HepG2 (cell line): ENCODE measurements around the gene LDLRAD4. TPM values are rescaled to one million over a fixed set of nuclear protein-coding genes. Genes with fewer than 3 reads are reported as not detected.
A peak's percentile ranks its signal among the peaks of the same experiment; 100 is the strongest.

Source experiments
- KAT2B ChIP-seq: fragments of 150-350 bp; IDR thresholded peaks from 2 replicates; pipeline ENCODE4 v1.6.1; 2014; ENCODE audit warnings: low read depth, low read length, borderline replicate concordance
- LCORL ChIP-seq, 2 experiments: fragments of 450-650 bp in 1 of 2; sonication (generic) in 1 of 2; formaldehyde crosslinking in 1 of 2; IDR thresholded peaks; 2 replicates each; pipeline versions ENCODE4 v1.5.0 to v1.6.1; 2017 to 2020; ENCODE audit warnings: antibody characterized with exemption in 1 of 2, missing genetic modification reagents in 1 of 2
- MATR3 ChIP-seq: sonication (generic); formaldehyde crosslinking; IDR thresholded peaks from 2 replicates; pipeline ENCODE4 v1.4.0; 2020; ENCODE audit warnings: missing genetic modification reagents
- NFATC3 ChIP-seq: sonication (generic); formaldehyde crosslinking; IDR thresholded peaks from 2 replicates; pipeline ENCODE4 v1.5.1; 2020; ENCODE audit warnings: mild to moderate bottlenecking, missing genetic modification reagents
- U2AF2 ChIP-seq: fragments of 200-400 bp; formaldehyde crosslinking; IDR thresholded peaks from 2 replicates; pipeline ENCODE4 v1.6.1; 2017; ENCODE audit warnings: low read depth, mild to moderate bottlenecking, low read length
- polyA plus RNA-seq, 8 experiments: library from polyadenylated mRNA; depleted of rRNA in 3 of 8; stranded (reverse) in 7 of 8; unstranded in 1 of 8; fragments of >200 nt; fragmentation: Illumina TruSeq in 4 of 8; extraction: Trizol in 4 of 8; gene quantifications; 2 replicates each; pipeline versions ENCODE4 v1.2.1 to v1.2.3, GENCODE V29; 2011 to 2016; ENCODE audit warnings: low read depth in 4 of 8, missing spikeins in 1 of 8, mixed read lengths in 1 of 8; ENCODE audit not compliant: insufficient read depth in 1 of 8
- total RNA-seq, 5 experiments: library from RNA; depleted of rRNA; stranded (reverse); fragments of >200 nt; fragmentation: Illumina TruSeq; extraction: Trizol; gene quantifications; 2 replicates each; pipeline ENCODE4 v1.2.3, GENCODE V29; 2016; ENCODE audit warnings: low read depth in 1 of 5
- TF ChIP-seq, protein P1 (sequence below): sonication (generic); formaldehyde crosslinking; IDR thresholded peaks from 2 replicates; pipeline ENCODE4 v1.4.0; 2020; ENCODE audit warnings: missing genetic modification reagents, borderline replicate concordance
- TF ChIP-seq, protein P2 (sequence below): sonication (generic); formaldehyde crosslinking; IDR thresholded peaks from 2 replicates; pipeline ENCODE4 v1.5.1; 2020; ENCODE audit warnings: mild to moderate bottlenecking, missing genetic modification reagents, moderate library complexity
- TF ChIP-seq, protein P3 (sequence below): sonication (generic); formaldehyde crosslinking; IDR thresholded peaks from 2 replicates; pipeline ENCODE4 v1.4.0; 2020; ENCODE audit warnings: low read depth, missing genetic modification reagents
- TF ChIP-seq, protein P4 (sequence below): sonication (generic); formaldehyde crosslinking; conservative IDR thresholded peaks from 2 replicates; pipeline ENCODE4 v1.8.0; 2022; ENCODE audit warnings: mild to moderate bottlenecking, moderate library complexity, missing genetic modification reagents

The LDLRAD4 gene
- total and polyA plus RNA-seq, 2 of the 13 experiments (the other 11 are each of a cell fraction or from before 2014, with no cell fraction given) = 13.6 to 20.9 TPM

DNA sequence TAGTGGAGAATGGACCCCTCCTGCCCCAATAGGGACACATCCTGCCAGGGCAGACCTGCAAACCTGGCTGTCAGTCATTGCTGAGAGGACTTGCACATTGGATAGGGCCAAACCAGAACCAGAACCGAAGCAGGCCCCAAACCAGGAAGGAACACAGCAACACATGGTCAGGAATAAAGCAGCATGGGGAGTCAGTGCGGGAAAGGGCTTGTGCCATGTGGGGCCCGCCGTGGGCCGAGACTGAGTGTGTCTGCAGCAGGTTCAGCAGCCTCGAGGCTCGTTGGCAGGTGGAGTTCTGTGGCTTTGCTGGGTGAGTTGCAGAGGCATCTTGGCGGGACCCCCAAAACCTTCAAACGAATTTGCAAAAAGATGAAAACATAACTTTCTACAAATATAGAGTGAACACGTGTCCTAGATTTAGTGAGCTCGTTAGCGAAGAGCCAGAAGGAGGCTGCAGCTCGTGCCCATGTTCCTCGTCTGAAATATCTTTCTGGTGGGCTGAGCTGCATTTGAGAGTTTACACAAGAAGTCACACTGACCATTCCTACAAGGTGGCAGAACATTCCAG lies 44.9 kb upstream of the LDLRAD4 start (continued):
- TF ChIP-seq, protein P1, sequence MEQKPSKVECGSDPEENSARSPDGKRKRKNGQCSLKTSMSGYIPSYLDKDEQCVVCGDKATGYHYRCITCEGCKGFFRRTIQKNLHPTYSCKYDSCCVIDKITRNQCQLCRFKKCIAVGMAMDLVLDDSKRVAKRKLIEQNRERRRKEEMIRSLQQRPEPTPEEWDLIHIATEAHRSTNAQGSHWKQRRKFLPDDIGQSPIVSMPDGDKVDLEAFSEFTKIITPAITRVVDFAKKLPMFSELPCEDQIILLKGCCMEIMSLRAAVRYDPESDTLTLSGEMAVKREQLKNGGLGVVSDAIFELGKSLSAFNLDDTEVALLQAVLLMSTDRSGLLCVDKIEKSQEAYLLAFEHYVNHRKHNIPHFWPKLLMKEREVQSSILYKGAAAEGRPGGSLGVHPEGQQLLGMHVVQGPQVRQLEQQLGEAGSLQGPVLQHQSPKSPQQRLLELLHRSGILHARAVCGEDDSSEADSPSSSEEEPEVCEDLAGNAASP (CRISPR knock-in tag) = no peak
- TF ChIP-seq, protein P2, sequence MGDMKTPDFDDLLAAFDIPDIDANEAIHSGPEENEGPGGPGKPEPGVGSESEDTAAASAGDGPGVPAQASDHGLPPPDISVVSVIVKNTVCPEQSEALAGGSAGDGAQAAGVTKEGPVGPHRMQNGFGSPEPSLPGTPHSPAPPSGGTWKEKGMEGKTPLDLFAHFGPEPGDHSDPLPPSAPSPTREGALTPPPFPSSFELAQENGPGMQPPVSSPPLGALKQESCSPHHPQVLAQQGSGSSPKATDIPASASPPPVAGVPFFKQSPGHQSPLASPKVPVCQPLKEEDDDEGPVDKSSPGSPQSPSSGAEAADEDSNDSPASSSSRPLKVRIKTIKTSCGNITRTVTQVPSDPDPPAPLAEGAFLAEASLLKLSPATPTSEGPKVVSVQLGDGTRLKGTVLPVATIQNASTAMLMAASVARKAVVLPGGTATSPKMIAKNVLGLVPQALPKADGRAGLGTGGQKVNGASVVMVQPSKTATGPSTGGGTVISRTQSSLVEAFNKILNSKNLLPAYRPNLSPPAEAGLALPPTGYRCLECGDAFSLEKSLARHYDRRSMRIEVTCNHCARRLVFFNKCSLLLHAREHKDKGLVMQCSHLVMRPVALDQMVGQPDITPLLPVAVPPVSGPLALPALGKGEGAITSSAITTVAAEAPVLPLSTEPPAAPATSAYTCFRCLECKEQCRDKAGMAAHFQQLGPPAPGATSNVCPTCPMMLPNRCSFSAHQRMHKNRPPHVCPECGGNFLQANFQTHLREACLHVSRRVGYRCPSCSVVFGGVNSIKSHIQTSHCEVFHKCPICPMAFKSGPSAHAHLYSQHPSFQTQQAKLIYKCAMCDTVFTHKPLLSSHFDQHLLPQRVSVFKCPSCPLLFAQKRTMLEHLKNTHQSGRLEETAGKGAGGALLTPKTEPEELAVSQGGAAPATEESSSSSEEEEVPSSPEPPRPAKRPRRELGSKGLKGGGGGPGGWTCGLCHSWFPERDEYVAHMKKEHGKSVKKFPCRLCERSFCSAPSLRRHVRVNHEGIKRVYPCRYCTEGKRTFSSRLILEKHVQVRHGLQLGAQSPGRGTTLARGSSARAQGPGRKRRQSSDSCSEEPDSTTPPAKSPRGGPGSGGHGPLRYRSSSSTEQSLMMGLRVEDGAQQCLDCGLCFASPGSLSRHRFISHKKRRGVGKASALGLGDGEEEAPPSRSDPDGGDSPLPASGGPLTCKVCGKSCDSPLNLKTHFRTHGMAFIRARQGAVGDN = peak; percentile 42
- no peak for TF ChIP-seq NFATC3
- no peak for TF ChIP-seq U2AF2
- TF ChIP-seq MATR3 (CRISPR knock-in tag) = no peak
- TF ChIP-seq, protein P3, sequence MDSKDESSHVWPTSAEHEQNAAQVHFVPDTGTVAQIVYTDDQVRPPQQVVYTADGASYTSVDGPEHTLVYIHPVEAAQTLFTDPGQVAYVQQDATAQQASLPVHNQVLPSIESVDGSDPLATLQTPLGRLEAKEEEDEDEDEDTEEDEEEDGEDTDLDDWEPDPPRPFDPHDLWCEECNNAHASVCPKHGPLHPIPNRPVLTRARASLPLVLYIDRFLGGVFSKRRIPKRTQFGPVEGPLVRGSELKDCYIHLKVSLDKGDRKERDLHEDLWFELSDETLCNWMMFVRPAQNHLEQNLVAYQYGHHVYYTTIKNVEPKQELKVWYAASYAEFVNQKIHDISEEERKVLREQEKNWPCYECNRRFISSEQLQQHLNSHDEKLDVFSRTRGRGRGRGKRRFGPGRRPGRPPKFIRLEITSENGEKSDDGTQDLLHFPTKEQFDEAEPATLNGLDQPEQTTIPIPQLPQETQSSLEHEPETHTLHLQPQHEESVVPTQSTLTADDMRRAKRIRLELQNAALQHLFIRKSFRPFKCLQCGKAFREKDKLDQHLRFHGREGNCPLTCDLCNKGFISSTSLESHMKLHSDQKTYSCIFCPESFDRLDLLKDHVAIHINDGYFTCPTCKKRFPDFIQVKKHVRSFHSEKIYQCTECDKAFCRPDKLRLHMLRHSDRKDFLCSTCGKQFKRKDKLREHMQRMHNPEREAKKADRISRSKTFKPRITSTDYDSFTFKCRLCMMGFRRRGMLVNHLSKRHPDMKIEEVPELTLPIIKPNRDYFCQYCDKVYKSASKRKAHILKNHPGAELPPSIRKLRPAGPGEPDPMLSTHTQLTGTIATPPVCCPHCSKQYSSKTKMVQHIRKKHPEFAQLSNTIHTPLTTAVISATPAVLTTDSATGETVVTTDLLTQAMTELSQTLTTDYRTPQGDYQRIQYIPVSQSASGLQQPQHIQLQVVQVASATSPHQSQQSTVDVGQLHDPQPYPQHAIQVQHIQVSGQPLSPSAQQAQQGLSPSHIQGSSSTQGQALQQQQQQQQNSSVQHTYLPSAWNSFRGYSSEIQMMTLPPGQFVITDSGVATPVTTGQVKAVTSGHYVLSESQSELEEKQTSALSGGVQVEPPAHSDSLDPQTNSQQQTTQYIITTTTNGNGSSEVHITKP (CRISPR knock-in tag) = no peak
- TF ChIP-seq LCORL (IDR thresholded peaks at IDR 0.05) = no peak
- TF ChIP-seq LCORL (CRISPR knock-in tag; IDR thresholded peaks at IDR 0.05) = no peak
- TF ChIP-seq, protein P4, sequence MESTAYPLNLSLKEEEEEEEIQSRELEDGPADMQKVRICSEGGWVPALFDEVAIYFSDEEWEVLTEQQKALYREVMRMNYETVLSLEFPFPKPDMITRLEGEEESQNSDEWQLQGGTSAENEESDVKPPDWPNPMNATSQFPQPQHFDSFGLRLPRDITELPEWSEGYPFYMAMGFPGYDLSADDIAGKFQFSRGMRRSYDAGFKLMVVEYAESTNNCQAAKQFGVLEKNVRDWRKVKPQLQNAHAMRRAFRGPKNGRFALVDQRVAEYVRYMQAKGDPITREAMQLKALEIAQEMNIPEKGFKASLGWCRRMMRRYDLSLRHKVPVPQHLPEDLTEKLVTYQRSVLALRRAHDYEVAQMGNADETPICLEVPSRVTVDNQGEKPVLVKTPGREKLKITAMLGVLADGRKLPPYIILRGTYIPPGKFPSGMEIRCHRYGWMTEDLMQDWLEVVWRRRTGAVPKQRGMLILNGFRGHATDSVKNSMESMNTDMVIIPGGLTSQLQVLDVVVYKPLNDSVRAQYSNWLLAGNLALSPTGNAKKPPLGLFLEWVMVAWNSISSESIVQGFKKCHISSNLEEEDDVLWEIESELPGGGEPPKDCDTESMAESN (CRISPR knock-in tag) = no peak
- no peak for TF ChIP-seq KAT2B
